HepG2 (cell line): ENCODE results near the gene WWTR1. TPM values are rescaled to one million over a fixed set of nuclear protein-coding genes. Genes with fewer than 3 reads are reported as not detected.

Experiments used
- ATAC-seq: fragments of 200-7000 bp; cut with Tn5 transposase; 3 replicates; pipeline ENCODE4 v1.9.1; 2020; ENCODE audit warnings: mild to moderate bottlenecking, moderate library complexity
- BruUV-seq: library from RNA; stranded (reverse); fragments of 400-500 nt; replicated peaks from 2 replicates; lab custom pipeline; 2021; lab: Mats Ljungman, UMichigan
- CTCF ChIA-PET: fragments of 300-600 bp; formaldehyde crosslinking; extraction: SDS; loops from one replicate; lab custom pipeline; 2021; ENCODE audit warnings: low total read pairs, inconsistent platforms, low intra/inter-chr PET ratio; lab: Yijun Ruan, JAX
- POLR2A ChIA-PET: fragments of 350-600 bp; sonication (Branson Sonifier 250); formaldehyde crosslinking; loops from one replicate; lab custom pipeline; 2020; ENCODE audit warnings: antibody characterized with exemption, inconsistent platforms; lab: Yijun Ruan, JAX
- DNase-seq: peaks from one replicate; pipeline ENCODE4 v3.0.0-alpha.2; 2015; ENCODE audit warnings: low spot score
- FAIRE-seq: peaks from 3 replicates; lab custom pipeline; 2011; peaks lifted over from hg19 to GRCh38; lab: Jason Lieb, UNC
- H2AFZ ChIP-seq: one replicate; pipeline ENCODE4 v1.6.1; 2011; ENCODE audit warnings: low read length, inconsistent platforms
- H3K27ac ChIP-seq: fragments of 300-600 bp; 3 replicates; pipeline ENCODE4 v1.8.0; 2011; ENCODE audit warnings: mixed run types, mild to moderate bottlenecking, mixed read lengths, low read length, inconsistent platforms; ENCODE audit not compliant: insufficient read depth; ENCODE audit errors: extremely low read length
- H3K27me3 ChIP-seq, 2 experiments: fragments of 200-600 bp in 1 of 2; 2 replicates in 1 of 2; 3 replicates in 1 of 2; pipeline versions ENCODE4 v1.6.0 to v1.8.0; 2011; ENCODE audit warnings: low read length in 2 of 2, mild to moderate bottlenecking in 2 of 2, moderate library complexity in 2 of 2, inconsistent platforms in 1 of 2; ENCODE audit not compliant: insufficient read depth in 2 of 2, control insufficient read depth in 1 of 2
- H3K36me3 ChIP-seq, 2 experiments: fragments of 200-600 bp in 1 of 2; replicated peaks in 1 of 2; 2 replicates in 1 of 2; 3 replicates in 1 of 2; pipeline versions ENCODE4 v1.5.1 to v1.8.0; 2011; ENCODE audit warnings: low read length in 2 of 2, inconsistent platforms in 1 of 2; ENCODE audit not compliant: insufficient read depth in 2 of 2, control insufficient read depth in 1 of 2
- H3K4me1 ChIP-seq: 2 replicates; pipeline ENCODE4 v1.5.1; 2012; ENCODE audit warnings: low read length, inconsistent platforms; ENCODE audit not compliant: insufficient read depth
- H3K4me2 ChIP-seq: 2 replicates; pipeline ENCODE4 v1.6.0; 2011; ENCODE audit warnings: low read depth, low read length, inconsistent platforms
- H3K4me3 ChIP-seq, 3 experiments: fragments of 200-600 bp in 1 of 3; sonication (generic), shearing (Covaris generic) in 1 of 3; replicated peaks in 1 of 3; 2 replicates each; pipeline ENCODE4 v1.5.1; 2011 to 2016; ENCODE audit warnings: low read length in 3 of 3, inconsistent platforms in 2 of 3, low read depth in 2 of 3, mild to moderate bottlenecking in 2 of 3, control low read depth in 1 of 3, mixed read lengths in 1 of 3; ENCODE audit not compliant: insufficient read depth in 1 of 3
- H3K79me2 ChIP-seq: one replicate; pipeline ENCODE4 v1.6.1; 2011; ENCODE audit warnings: low read length, inconsistent platforms; ENCODE audit not compliant: insufficient read depth
- H3K9ac ChIP-seq: 2 replicates; pipeline ENCODE4 v1.6.0; 2011; ENCODE audit warnings: mild to moderate bottlenecking, low read depth, low read length, inconsistent platforms; ENCODE audit not compliant: insufficient read depth
- H3K9me3 ChIP-seq: 2 replicates; pipeline ENCODE4 v1.5.1; 2012; ENCODE audit warnings: mild to moderate bottlenecking, low read length
- H4K20me1 ChIP-seq: 2 replicates; pipeline ENCODE4 v1.6.0; 2011; ENCODE audit warnings: inconsistent platforms, mild to moderate bottlenecking, low read length, moderate library complexity; ENCODE audit not compliant: insufficient read depth
- ATF5 ChIP-seq: sonication (generic); formaldehyde crosslinking; IDR thresholded peaks from 2 replicates; pipeline ENCODE4 v1.4.0; 2020; ENCODE audit warnings: mild to moderate bottlenecking, low read depth, missing genetic modification reagents
- CHD2 ChIP-seq: IDR thresholded peaks from 2 replicates; pipeline ENCODE4 v1.6.1; 2011; ENCODE audit warnings: low read depth, low read length, improper control_type of control experiment
- CTCF ChIP-seq: sonication (generic); formaldehyde crosslinking; IDR thresholded peaks from 2 replicates; pipeline ENCODE4 v1.5.0; 2020; ENCODE audit warnings: mild to moderate bottlenecking, missing genetic modification reagents, moderate library complexity
- HNF4A ChIP-seq: sonication (generic); formaldehyde crosslinking; IDR thresholded peaks from 2 replicates; pipeline ENCODE4 v1.4.0; 2020; ENCODE audit warnings: missing genetic modification reagents
- KDM5A ChIP-seq: fragments of 200-600 bp; sonication (generic); IDR thresholded peaks from 2 replicates; pipeline ENCODE4 v1.7.0; 2018; ENCODE audit warnings: antibody characterized with exemption, mild to moderate bottlenecking, low read length, borderline replicate concordance
- MBNL3 ChIP-seq: fragments of 250-450 bp; sonication (Bioruptor Pico); conservative IDR thresholded peaks from 2 replicates; pipeline ENCODE4 v1.8.0; 2022; ENCODE audit warnings: mild to moderate bottlenecking, inconsistent platforms
- SAFB2 ChIP-seq: sonication (generic); formaldehyde crosslinking; IDR thresholded peaks from 2 replicates; pipeline ENCODE4 v1.5.1; 2020; ENCODE audit warnings: missing genetic modification reagents, low read depth, mild to moderate bottlenecking, borderline replicate concordance
- SRSF4 ChIP-seq: fragments of 200-400 bp; formaldehyde crosslinking; IDR thresholded peaks from one replicate; pipeline ENCODE4 v1.6.1; 2018; ENCODE audit warnings: mild to moderate bottlenecking, low read depth, low read length, moderate library complexity; ENCODE audit not compliant: poor library complexity, severe bottlenecking
- ZBTB14 ChIP-seq: sonication (generic); formaldehyde crosslinking; IDR thresholded peaks from 2 replicates; pipeline ENCODE4 v1.4.0; 2020; ENCODE audit warnings: missing genetic modification reagents
- ZNF333 ChIP-seq: sonication (generic); formaldehyde crosslinking; IDR thresholded peaks from 2 replicates; pipeline ENCODE4 v1.4.0; 2020; ENCODE audit warnings: mild to moderate bottlenecking, missing genetic modification reagents, borderline replicate concordance
- ZNF33A ChIP-seq: sonication (generic); formaldehyde crosslinking; IDR thresholded peaks from 2 replicates; pipeline ENCODE4 v1.5.1; 2020; ENCODE audit warnings: missing genetic modification reagents, mild to moderate bottlenecking, moderate library complexity, borderline replicate concordance
- ZNF547 ChIP-seq: sonication (generic); formaldehyde crosslinking; IDR thresholded peaks from 2 replicates; pipeline ENCODE4 v1.5.1; 2020; ENCODE audit warnings: mild to moderate bottlenecking, missing genetic modification reagents
- ZNF562 ChIP-seq: sonication (generic); formaldehyde crosslinking; IDR thresholded peaks from 2 replicates; pipeline ENCODE4 v1.8.0; 2022; ENCODE audit warnings: missing genetic modification reagents, borderline replicate concordance
- WGBS: methylation state at CpG from one replicate; pipeline ENCODE4 v1.1.6; 2017; ENCODE audit warnings: low lambda C conversion rate; 5-methylcytosine and 5-hydroxymethylcytosine counted together
- in situ Hi-C: cut with HindIII; loops from 2 replicates; pipeline ENCODE4 v1.10.0; 2017; ENCODE audit warnings: low pct_unique_long_range_greater_than_20kb; ENCODE audit not compliant: extremely low pct_ligation_motif_present
- intact Hi-C: fragments of 100-400 bp; cut with micrococcal nuclease; formaldehyde crosslinking; loops from one replicate; pipeline ENCODE4 v1.10.0; 2022; ENCODE audit not compliant: unreplicated experiment
- polyA plus RNA-seq, 8 experiments: library from polyadenylated mRNA; depleted of rRNA in 3 of 8; stranded (reverse) in 7 of 8; unstranded in 1 of 8; fragments of >200 nt; fragmentation: Illumina TruSeq in 4 of 8; extraction: Trizol in 4 of 8; gene quantifications; 2 replicates each; pipeline versions ENCODE4 v1.2.1 to v1.2.3, GENCODE V29; 2011 to 2016; ENCODE audit warnings: low read depth in 4 of 8, missing spikeins in 1 of 8, mixed read lengths in 1 of 8; ENCODE audit not compliant: insufficient read depth in 1 of 8
- total RNA-seq, 5 experiments: library from RNA; depleted of rRNA; stranded (reverse); fragments of >200 nt; fragmentation: Illumina TruSeq; extraction: Trizol; gene quantifications; 2 replicates each; pipeline ENCODE4 v1.2.3, GENCODE V29; 2016; ENCODE audit warnings: low read depth in 1 of 5
- TF ChIP-seq, protein P1 (sequence below): sonication (generic); formaldehyde crosslinking; IDR thresholded peaks from 2 replicates; pipeline ENCODE4 v1.5.1; 2020; ENCODE audit warnings: mild to moderate bottlenecking, missing genetic modification reagents, moderate library complexity
- TF ChIP-seq, protein P2 (sequence below): sonication (generic); formaldehyde crosslinking; IDR thresholded peaks from 2 replicates; pipeline ENCODE4 v1.5.1; 2020; ENCODE audit warnings: mild to moderate bottlenecking, missing genetic modification reagents, borderline replicate concordance

The WWTR1 gene
- total and polyA plus RNA-seq, 2 of the 13 experiments (the other 11 are each of a cell fraction or from before 2014, with no cell fraction given): 19.7 to 139 TPM

GRCh38 chr3:149588909-149589308, 68.9 kb downstream of the WWTR1 start:
- POLR2A ChIA-PET: no interaction called here
- H3K4me3 ChIP-seq: no peak overlapping the region
- H3K4me2 ChIP-seq: no peak overlapping the region
- 94% methylated on average over 4 of the region's 4 CpGs for WGBS
- peaks cover 6 to 24% of the 10 kb centered on the region in 2 experiments; a peak in 4 of 5 replicates for H3K36me3 ChIP-seq
- H3K9ac ChIP-seq: no peak overlapping the region
- in situ Hi-C loops: no loop called here
- no peaks in the 10 kb centered on the region for H3K9me3 ChIP-seq
- ATAC-seq (no peak), DNase-seq (no peak), FAIRE-seq (no peak)
- H3K4me1 ChIP-seq: no peaks in the 10 kb centered on the region
- peaks cover 19% of the 10 kb centered on the region; the same call in 1 of the 2 replicates for H4K20me1 ChIP-seq
- no peak overlapping the region for H3K27ac ChIP-seq
- CTCF ChIA-PET: no interaction called here
- H3K79me2 ChIP-seq: peaks cover 91% of the 10 kb centered on the region
- BruUV-seq: no TSS peak
- no peaks in the 10 kb centered on the region for H3K27me3 ChIP-seq
- intact Hi-C loops: no loop called here
- no peak overlapping the region for H2AFZ ChIP-seq
- TF ChIP-seq SRSF4 (no peak), CHD2 (no peak), ZNF562 (CRISPR knock-in tag) (no peak), SAFB2 (CRISPR knock-in tag) (no peak), ZNF547 (CRISPR knock-in tag) (no peak), ZNF333 (CRISPR knock-in tag) (no peak), MBNL3 (CRISPR knock-in tag) (no peak), HNF4A (CRISPR knock-in tag) (no peak), ZBTB14 (no peak), ZNF33A (CRISPR knock-in tag) (no peak), CTCF (CRISPR knock-in tag) (no peak), KDM5A (no peak), ATF5 (CRISPR knock-in tag) (no peak)
- TF ChIP-seq, protein P1, sequence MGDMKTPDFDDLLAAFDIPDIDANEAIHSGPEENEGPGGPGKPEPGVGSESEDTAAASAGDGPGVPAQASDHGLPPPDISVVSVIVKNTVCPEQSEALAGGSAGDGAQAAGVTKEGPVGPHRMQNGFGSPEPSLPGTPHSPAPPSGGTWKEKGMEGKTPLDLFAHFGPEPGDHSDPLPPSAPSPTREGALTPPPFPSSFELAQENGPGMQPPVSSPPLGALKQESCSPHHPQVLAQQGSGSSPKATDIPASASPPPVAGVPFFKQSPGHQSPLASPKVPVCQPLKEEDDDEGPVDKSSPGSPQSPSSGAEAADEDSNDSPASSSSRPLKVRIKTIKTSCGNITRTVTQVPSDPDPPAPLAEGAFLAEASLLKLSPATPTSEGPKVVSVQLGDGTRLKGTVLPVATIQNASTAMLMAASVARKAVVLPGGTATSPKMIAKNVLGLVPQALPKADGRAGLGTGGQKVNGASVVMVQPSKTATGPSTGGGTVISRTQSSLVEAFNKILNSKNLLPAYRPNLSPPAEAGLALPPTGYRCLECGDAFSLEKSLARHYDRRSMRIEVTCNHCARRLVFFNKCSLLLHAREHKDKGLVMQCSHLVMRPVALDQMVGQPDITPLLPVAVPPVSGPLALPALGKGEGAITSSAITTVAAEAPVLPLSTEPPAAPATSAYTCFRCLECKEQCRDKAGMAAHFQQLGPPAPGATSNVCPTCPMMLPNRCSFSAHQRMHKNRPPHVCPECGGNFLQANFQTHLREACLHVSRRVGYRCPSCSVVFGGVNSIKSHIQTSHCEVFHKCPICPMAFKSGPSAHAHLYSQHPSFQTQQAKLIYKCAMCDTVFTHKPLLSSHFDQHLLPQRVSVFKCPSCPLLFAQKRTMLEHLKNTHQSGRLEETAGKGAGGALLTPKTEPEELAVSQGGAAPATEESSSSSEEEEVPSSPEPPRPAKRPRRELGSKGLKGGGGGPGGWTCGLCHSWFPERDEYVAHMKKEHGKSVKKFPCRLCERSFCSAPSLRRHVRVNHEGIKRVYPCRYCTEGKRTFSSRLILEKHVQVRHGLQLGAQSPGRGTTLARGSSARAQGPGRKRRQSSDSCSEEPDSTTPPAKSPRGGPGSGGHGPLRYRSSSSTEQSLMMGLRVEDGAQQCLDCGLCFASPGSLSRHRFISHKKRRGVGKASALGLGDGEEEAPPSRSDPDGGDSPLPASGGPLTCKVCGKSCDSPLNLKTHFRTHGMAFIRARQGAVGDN (CRISPR knock-in tag): no peak
- TF ChIP-seq, protein P2, sequence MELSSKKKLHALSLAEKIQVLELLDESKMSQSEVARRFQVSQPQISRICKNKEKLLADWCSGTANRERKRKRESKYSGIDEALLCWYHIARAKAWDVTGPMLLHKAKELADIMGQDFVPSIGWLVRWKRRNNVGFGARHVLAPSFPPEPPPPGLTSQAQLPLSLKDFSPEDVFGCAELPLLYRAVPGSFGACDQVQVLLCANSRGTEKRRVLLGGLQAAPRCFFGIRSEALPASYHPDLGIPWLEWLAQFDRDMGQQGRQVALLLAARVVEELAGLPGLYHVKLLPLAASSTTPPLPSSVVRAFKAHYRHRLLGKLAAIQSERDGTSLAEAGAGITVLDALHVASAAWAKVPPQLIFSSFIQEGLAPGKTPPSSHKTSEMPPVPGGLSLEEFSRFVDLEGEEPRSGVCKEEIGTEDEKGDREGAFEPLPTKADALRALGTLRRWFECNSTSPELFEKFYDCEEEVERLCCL (CRISPR knock-in tag): no peak
